BLaER1 treated with 17β-estradiol and CSF1 and Interleukin-3, amounts not matched to agents 10 nM and 100 nM (cell line): ENCODE results near the gene NME7.

Experiments used
- H3K27ac ChIP-seq, 11 experiments: shearing (Covaris generic); formaldehyde crosslinking; 2 replicates each; pipeline ENCODE4 v1.8.1; 2022
- H3K27me3 ChIP-seq, 11 experiments: shearing (Covaris generic); formaldehyde crosslinking; 2 replicates each; pipeline ENCODE4 v1.8.1; 2022
- H3K36me3 ChIP-seq, 11 experiments: shearing (Covaris generic); formaldehyde crosslinking; 2 replicates each; pipeline ENCODE4 v1.8.1; 2022
- H3K4me1 ChIP-seq, 10 experiments: shearing (Covaris generic); formaldehyde crosslinking; 2 replicates each; pipeline ENCODE4 v1.8.1; 2022
- H3K4me2 ChIP-seq, 11 experiments: shearing (Covaris generic); formaldehyde crosslinking; 2 replicates each; pipeline ENCODE4 v1.8.1; 2022
- H3K4me3 ChIP-seq, 10 experiments: shearing (Covaris generic); formaldehyde crosslinking; 2 replicates each; pipeline ENCODE4 v1.8.1; 2022
- H3K9ac ChIP-seq, 11 experiments: shearing (Covaris generic); formaldehyde crosslinking; 2 replicates each; pipeline ENCODE4 v1.8.1; 2022
- H3K9me3 ChIP-seq, 11 experiments: shearing (Covaris generic); formaldehyde crosslinking; replicated peaks in 1 of 11; 2 replicates each; pipeline ENCODE4 v1.8.1; 2022
- H4K20me1 ChIP-seq, 11 experiments: shearing (Covaris generic); formaldehyde crosslinking; 2 replicates each; pipeline ENCODE4 v1.8.1; 2022
- Cebpa-rat ChIP-seq, 11 experiments: shearing (Covaris generic); IDR thresholded peaks; 2 replicates each; pipeline ENCODE4 v1.8.1; 2022

The NME7 gene

GRCh38 chr1:169092399-169092798 lies 275.2 kb downstream of the NME7 start:
- no peaks in the 10 kb centered on the region for H4K20me1 ChIP-seq
- no peaks in the 10 kb centered on the region for H3K27me3 ChIP-seq
- peaks cover 0 to 9% (median 0%) of the 10 kb centered on the region in 10 experiments; a peak in 8 of 20 replicates for H3K4me1 ChIP-seq
- no peaks in the 10 kb centered on the region for H3K9me3 ChIP-seq
- no peak overlapping the region for H3K4me3 ChIP-seq
- no peak for TF ChIP-seq Cebpa-rat (IDR thresholded peaks at IDR 0.05)
- no peak overlapping the region for H3K4me2 ChIP-seq
- no peak overlapping the region for H3K9ac ChIP-seq
- H3K27ac ChIP-seq = no peak overlapping the region
- H3K36me3 ChIP-seq = no peaks in the 10 kb centered on the region

GRCh38 chr1:169091480-169091941 lies 276.1 kb downstream of the NME7 start:
- no peak overlapping the region for H3K4me2 ChIP-seq
- no peak overlapping the region for H3K4me3 ChIP-seq
- H3K4me1 ChIP-seq = peaks cover 0 to 9% (median 6%) of the 10 kb centered on the region in 10 experiments; a peak in 10 of 20 replicates
- H3K9me3 ChIP-seq = no peaks in the 10 kb centered on the region
- no peak overlapping the region for H3K9ac ChIP-seq
- no peak for TF ChIP-seq Cebpa-rat (IDR thresholded peaks at IDR 0.05)
- H3K27ac ChIP-seq = no peak overlapping the region
- no peaks in the 10 kb centered on the region for H3K36me3 ChIP-seq
- no peaks in the 10 kb centered on the region for H4K20me1 ChIP-seq
- no peaks in the 10 kb centered on the region for H3K27me3 ChIP-seq

- no peak overlapping the region for H3K27ac ChIP-seq
- no peaks in the 10 kb centered on the region for H3K27me3 ChIP-seq
- H3K4me3 ChIP-seq = no peak overlapping the region
- no peak for TF ChIP-seq Cebpa-rat (IDR thresholded peaks at IDR 0.05)
- peaks cover 0 to 9% (median 6%) of the 10 kb centered on the region in 10 experiments; a peak in 10 of 20 replicates for H3K4me1 ChIP-seq
- H3K9ac ChIP-seq = no peak overlapping the region
- H3K36me3 ChIP-seq = no peaks in the 10 kb centered on the region
- no peaks in the 10 kb centered on the region for H3K9me3 ChIP-seq
- H3K4me2 ChIP-seq = no peak overlapping the region
- no peaks in the 10 kb centered on the region for H4K20me1 ChIP-seq
These were observed 276.7 kb downstream of the NME7 start for GRCh38 chr1:169090900-169091311.

- H3K4me3 ChIP-seq = no peak overlapping the region
- H3K4me2 ChIP-seq = no peak overlapping the region
- peaks cover 0 to 6% (median 4%) of the 10 kb centered on the region in 10 experiments; a peak in 10 of 20 replicates for H3K4me1 ChIP-seq
- no peaks in the 10 kb centered on the region for H3K27me3 ChIP-seq
- H4K20me1 ChIP-seq = no peaks in the 10 kb centered on the region
- H3K36me3 ChIP-seq = no peaks in the 10 kb centered on the region
- H3K9ac ChIP-seq = no peak overlapping the region
- TF ChIP-seq Cebpa-rat (IDR thresholded peaks at IDR 0.05) = no peak
- no peak overlapping the region for H3K27ac ChIP-seq
- no peaks in the 10 kb centered on the region for H3K9me3 ChIP-seq
These were observed 277.2 kb downstream of the NME7 start for GRCh38 chr1:169090308-169090899.

- Histone ChIP-seq H3K4me1 (peaks cover 0 to 6% (median 0%) of the 10 kb centered on the region in 10 experiments; a peak in 3 of 20 replicates), H4K20me1 (no peaks in the 10 kb centered on the region), H3K27me3 (no peaks in the 10 kb centered on the region), H3K9ac (no peak overlapping the region), H3K36me3 (no peaks in the 10 kb centered on the region), H3K4me3 (no peak overlapping the region), H3K27ac (no peak overlapping the region), H3K4me2 (no peak overlapping the region), H3K9me3 (no peaks in the 10 kb centered on the region)
- no peak for TF ChIP-seq Cebpa-rat (IDR thresholded peaks at IDR 0.05)
These were observed 277.8 kb downstream of the NME7 start for GRCh38 chr1:169089776-169090175.

GRCh38 chr1:169087876-169088275 lies 279.7 kb downstream of the NME7 start:
- no peaks in the 10 kb centered on the region for H3K36me3 ChIP-seq
- no peaks in the 10 kb centered on the region for H3K9me3 ChIP-seq
- H3K4me3 ChIP-seq = no peak overlapping the region
- no peaks in the 10 kb centered on the region for H3K27me3 ChIP-seq
- H3K9ac ChIP-seq = no peak overlapping the region
- TF ChIP-seq Cebpa-rat (IDR thresholded peaks at IDR 0.05) = no peak
- H3K27ac ChIP-seq = no peak overlapping the region
- no peak overlapping the region for H3K4me2 ChIP-seq
- H3K4me1 ChIP-seq = peaks cover 0 to 6% (median 0%) of the 10 kb centered on the region in 10 experiments; a peak in 3 of 20 replicates
- H4K20me1 ChIP-seq = no peaks in the 10 kb centered on the region

GRCh38 chr1:169086603-169087455 lies 280.8 kb downstream of the NME7 start:
- no peaks in the 10 kb centered on the region for H3K9me3 ChIP-seq
- H3K9ac ChIP-seq = no peak overlapping the region
- no peak overlapping the region; a peak in 1 of 22 replicates for H3K27ac ChIP-seq
- no peaks in the 10 kb centered on the region for H4K20me1 ChIP-seq
- H3K4me3 ChIP-seq = no peak overlapping the region
- H3K4me1 ChIP-seq = peaks cover 0 to 6% (median 0%) of the 10 kb centered on the region in 10 experiments; a peak in 3 of 20 replicates
- H3K27me3 ChIP-seq = no peaks in the 10 kb centered on the region
- no peak overlapping the region for H3K4me2 ChIP-seq
- no peak for TF ChIP-seq Cebpa-rat (IDR thresholded peaks at IDR 0.05)
- H3K36me3 ChIP-seq = no peaks in the 10 kb centered on the region

- H3K27ac ChIP-seq = no peak overlapping the region
- no peak overlapping the region for H3K9ac ChIP-seq
- no peak overlapping the region for H3K4me2 ChIP-seq
- no peaks in the 10 kb centered on the region for H3K27me3 ChIP-seq
- no peak overlapping the region for H3K4me3 ChIP-seq
- H3K36me3 ChIP-seq = no peaks in the 10 kb centered on the region
- no peaks in the 10 kb centered on the region for H3K9me3 ChIP-seq
- peaks cover 0 to 6% (median 0%) of the 10 kb centered on the region in 10 experiments; a peak in 3 of 20 replicates for H3K4me1 ChIP-seq
- no peaks in the 10 kb centered on the region for H4K20me1 ChIP-seq
- TF ChIP-seq Cebpa-rat (IDR thresholded peaks at IDR 0.05) = no peak
These were observed 281.7 kb downstream of the NME7 start for GRCh38 chr1:169085911-169086310.
